HL-60 (cell line): ENCODE measurements around the gene SOX6.

Experiments used
- DNase-seq, 2 experiments: peaks; one replicate each; pipeline ENCODE4 v3.0.0-alpha.2; 2010 to 2020; ENCODE audit warnings: low read depth in 1 of 2, low spot score in 1 of 2
- H3K27ac ChIP-seq: fragments of 250-450 bp; sonication (Bioruptor Pico); replicated peaks from 2 replicates; pipeline ENCODE4 v1.5.1; 2020; ENCODE audit warnings: mild to moderate bottlenecking, moderate library complexity
- H3K27me3 ChIP-seq: fragments of 250-450 bp; sonication (Bioruptor Pico); 2 replicates; pipeline ENCODE4 v1.5.1; 2021; ENCODE audit warnings: mild to moderate bottlenecking, moderate library complexity; ENCODE audit not compliant: insufficient read depth, poor library complexity, severe bottlenecking
- H3K4me3 ChIP-seq: replicated peaks from 2 replicates; pipeline ENCODE4 v1.5.1; 2011; ENCODE audit warnings: mild to moderate bottlenecking, control low read depth, low read length; ENCODE audit not compliant: insufficient read depth
- CTCF ChIP-seq: IDR thresholded peaks from one replicate; pipeline ENCODE4 v1.5.1; 2011; ENCODE audit warnings: low read length, control low read depth, inconsistent platforms; ENCODE audit not compliant: insufficient read depth
- GABPA ChIP-seq: IDR thresholded peaks from 2 replicates; pipeline ENCODE4 v1.6.1; 2012; ENCODE audit warnings: low read depth
- POLR2AphosphoS5 ChIP-seq: IDR thresholded peaks from 2 replicates; pipeline ENCODE4 v1.6.1; 2012; ENCODE audit warnings: low read depth
- REST ChIP-seq: IDR thresholded peaks from 2 replicates; pipeline ENCODE4 v1.6.1; 2012; ENCODE audit warnings: low read depth; ENCODE audit not compliant: insufficient replicate concordance
- SPI1 ChIP-seq: IDR thresholded peaks from 2 replicates; pipeline ENCODE4 v1.6.1; 2012; ENCODE audit warnings: low read depth, mild to moderate bottlenecking, borderline replicate concordance

Gene SOX6

DNA sequence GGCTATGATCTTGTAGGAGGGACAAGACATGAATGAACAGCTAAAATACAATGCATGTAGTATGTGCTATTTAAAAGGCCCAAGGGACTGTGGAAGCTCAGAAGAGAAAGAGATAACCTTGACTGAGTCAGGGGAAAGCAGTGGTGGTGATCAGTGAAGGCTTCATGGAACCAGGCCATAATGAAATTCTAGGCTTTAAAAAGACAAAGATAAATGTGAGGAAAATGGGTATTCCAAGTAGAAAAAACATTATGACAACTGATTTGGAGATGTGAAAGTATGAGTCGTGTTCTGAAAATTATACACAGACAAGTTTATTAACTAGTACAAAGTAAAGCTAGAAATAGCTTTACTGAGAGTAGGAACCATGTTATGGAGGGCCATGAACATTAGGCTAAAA is 189.8 kb downstream of the SOX6 start:
- TF ChIP-seq GABPA (no peak), SPI1 (no peak), CTCF (no peak), POLR2AphosphoS5 (no peak), REST (no peak)
- DNase-seq: no peak
- Histone ChIP-seq H3K4me3 (no peak overlapping the region), H3K27me3 (peaks cover 6% of the 10 kb centered on the region), H3K27ac (no peak overlapping the region)

- no peak for DNase-seq
- no peak for TF ChIP-seq GABPA
- no peaks in the 10 kb centered on the region for H3K27me3 ChIP-seq
Measured at GRCh38 chr11:16160146-16160545, 196.2 kb downstream of the SOX6 start.

GRCh38 chr11:16158426-16158994 is 197.8 kb downstream of the SOX6 start:
- H3K27ac ChIP-seq: no peak overlapping the region
- TF ChIP-seq POLR2AphosphoS5 (no peak), CTCF (no peak), GABPA (no peak), REST (no peak), SPI1 (no peak)
- H3K4me3 ChIP-seq: no peak overlapping the region
- H3K27me3 ChIP-seq: no peaks in the 10 kb centered on the region
- DNase-seq: no peak

More at GRCh38 chr11:16160146-16160545, 196.2 kb downstream of the SOX6 start:
- no peak overlapping the region for H3K4me3 ChIP-seq
- no peak overlapping the region for H3K27ac ChIP-seq

DNA sequence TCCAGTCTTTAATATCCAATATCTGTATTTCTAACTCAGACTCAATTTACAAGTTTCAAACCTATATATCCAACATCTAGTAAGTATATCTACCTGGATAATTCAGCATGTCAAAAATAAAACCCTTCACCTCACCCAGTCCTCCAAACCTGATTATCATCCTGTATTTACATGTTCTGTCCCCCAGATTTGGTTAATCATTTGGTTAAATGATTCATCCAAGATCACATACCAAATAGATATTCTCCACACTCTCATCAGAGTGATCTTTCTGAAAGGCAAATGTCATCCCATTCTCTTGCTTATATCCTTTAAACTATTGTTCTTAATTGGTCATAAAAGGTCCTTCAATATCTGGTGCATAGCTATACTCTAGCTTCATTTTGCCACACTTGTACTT is 199.0 kb downstream of the SOX6 start:
- Histone ChIP-seq H3K4me3 (no peak overlapping the region), H3K27me3 (no peaks in the 10 kb centered on the region), H3K27ac (no peak overlapping the region)
- DNase-seq: no peak
- no peak for TF ChIP-seq REST
- TF ChIP-seq SPI1: no peak
- no peak for TF ChIP-seq GABPA
- no peak for TF ChIP-seq POLR2AphosphoS5
- no peak for TF ChIP-seq CTCF
